ENCODE measurements around the gene TNFSF10. TPM values are rescaled to one million over a fixed set of nuclear protein-coding genes. Genes with fewer than 3 reads are reported as not detected.

TNFSF10 gene
- total RNA-seq, 6 experiments from 2014 or later = 0.17 to 0.31 (median 0.28) TPM; not detected in 3

DNA sequence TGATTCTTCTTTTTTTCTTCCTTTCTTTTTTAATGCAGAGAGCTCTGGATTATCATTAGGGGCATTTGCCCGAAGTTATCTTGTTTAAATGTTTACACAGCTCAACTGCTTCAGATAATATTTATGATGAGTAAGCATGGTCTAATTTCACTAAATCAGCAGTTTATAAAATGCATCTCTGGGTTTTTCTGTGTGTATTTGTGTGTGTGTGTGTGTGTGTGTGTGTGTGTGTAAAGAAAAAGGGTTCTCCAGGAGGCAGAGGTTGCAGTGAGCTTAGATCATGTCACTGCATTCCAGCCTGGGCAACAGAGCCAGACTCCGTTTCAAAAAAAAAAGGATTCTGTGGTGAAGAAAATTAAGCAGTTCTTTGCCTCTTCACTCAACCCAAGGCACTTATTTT is 25.9 kb upstream of the TNFSF10 start:
- Mint-ChIP-seq H3K4me1 (ENCODE audit: low read depth) (peaks cover 19% of the 10 kb centered on the region), H3K9me3 (no peaks in the 10 kb centered on the region), H3K4me3 (no peak overlapping the region), H3K27me3 (ENCODE audit: insufficient read depth) (no peaks in the 10 kb centered on the region; the same call in 1 of the 2 replicates), H3K36me3 (ENCODE audit: low read depth) (no peaks in the 10 kb centered on the region), H3K27ac (no peak overlapping the region)
- no peak for DNase-seq
- TF ChIP-seq CTCF (IDR thresholded peaks at IDR 0.05) = no peak

GRCh38 chr3:172546628-172547214 is 23.5 kb upstream of the TNFSF10 start:
- TF ChIP-seq CTCF (IDR thresholded peaks at IDR 0.05) = no peak
- Mint-ChIP-seq H3K27me3 (ENCODE audit: insufficient read depth) (no peaks in the 10 kb centered on the region), H3K27ac (no peak overlapping the region), H3K36me3 (ENCODE audit: low read depth) (no peaks in the 10 kb centered on the region), H3K4me1 (ENCODE audit: low read depth) (peaks cover 37% of the 10 kb centered on the region), H3K9me3 (no peaks in the 10 kb centered on the region), H3K4me3 (no peak overlapping the region)
- DNase-seq = no peak

- TF ChIP-seq CTCF (IDR thresholded peaks at IDR 0.05) = no peak
- no peak overlapping the region for H3K27ac Mint-ChIP-seq
- no peaks in the 10 kb centered on the region for H3K9me3 Mint-ChIP-seq
- peaks cover 40% of the 10 kb centered on the region for H3K4me1 Mint-ChIP-seq (ENCODE audit: low read depth)
- H3K36me3 Mint-ChIP-seq (ENCODE audit: low read depth) = no peaks in the 10 kb centered on the region
- no peak for DNase-seq
- H3K27me3 Mint-ChIP-seq (ENCODE audit: insufficient read depth) = peaks cover 1% of the 10 kb centered on the region; the same call in 1 of the 2 replicates
- no peak overlapping the region for H3K4me3 Mint-ChIP-seq
These were observed 22.9 kb upstream of the TNFSF10 start for GRCh38 chr3:172546105-172546504.

- peaks cover 3% of the 10 kb centered on the region; the same call in 1 of the 2 replicates for H3K27me3 Mint-ChIP-seq (ENCODE audit: insufficient read depth)
These were observed 21.2 kb upstream of the TNFSF10 start for GRCh38 chr3:172544404-172544803.

GRCh38 chr3:172543884-172544283 is 20.7 kb upstream of the TNFSF10 start:
- H3K27ac Mint-ChIP-seq = no peak overlapping the region
- DNase-seq = no peak
- H3K4me1 Mint-ChIP-seq (ENCODE audit: low read depth) = peaks cover 27% of the 10 kb centered on the region
- H3K9me3 Mint-ChIP-seq = no peaks in the 10 kb centered on the region
- peaks cover 3% of the 10 kb centered on the region; the same call in 1 of the 2 replicates for H3K27me3 Mint-ChIP-seq (ENCODE audit: insufficient read depth)
- H3K4me3 Mint-ChIP-seq = no peak overlapping the region
- no peaks in the 10 kb centered on the region for H3K36me3 Mint-ChIP-seq (ENCODE audit: low read depth)
- TF ChIP-seq CTCF (IDR thresholded peaks at IDR 0.05) = no peak

More at GRCh38 chr3:172544404-172544803, 21.2 kb upstream of the TNFSF10 start:
- Mint-ChIP-seq H3K27ac (no peak overlapping the region), H3K9me3 (no peaks in the 10 kb centered on the region), H3K4me1 (ENCODE audit: low read depth) (peaks cover 30% of the 10 kb centered on the region), H3K36me3 (ENCODE audit: low read depth) (no peaks in the 10 kb centered on the region), H3K4me3 (no peak overlapping the region)
- no peak for DNase-seq
- no peak for TF ChIP-seq CTCF (IDR thresholded peaks at IDR 0.05)

Data from HFFc6 (cell line).